ENCODE measurements around the gene HNRNPC. TPM values are rescaled to one million over a fixed set of nuclear protein-coding genes. Genes with fewer than 3 reads are reported as not detected.

The HNRNPC gene
- total RNA-seq, 1 donor from 2014 or later = 1,872 TPM

GRCh38 chr14:21245813-21246212 is 23.4 kb downstream of the HNRNPC start:
- Mint-ChIP-seq H3K4me3 (no peak overlapping the region), H3K36me3 (peaks cover 53% of the 10 kb centered on the region), H3K27me3 (ENCODE audit: insufficient read depth, low read depth) (no peaks in the 10 kb centered on the region), H3K27ac (no peak overlapping the region), H3K9me3 (no peaks in the 10 kb centered on the region), H3K4me1 (peaks cover 5% of the 10 kb centered on the region)
- no peak overlapping the region for H3K4me3 ChIP-seq
- no peaks in the 10 kb centered on the region for H3K27me3 ChIP-seq
- H3K9me3 ChIP-seq (ENCODE audit: low read depth) = no peaks in the 10 kb centered on the region
- H3K27ac ChIP-seq = no peak overlapping the region
- H3K4me2 ChIP-seq = no peak overlapping the region
- TF ChIP-seq EZH2 (IDR thresholded peaks at IDR 0.05) = no peak
- TF ChIP-seq CTCF (IDR thresholded peaks at IDR 0.05) = no peak
- no peak for TF ChIP-seq EZH2phosphoT487 (IDR thresholded peaks at IDR 0.05)
- H3F3A ChIP-seq (ENCODE audit: low read depth) = peaks cover 85% of the 10 kb centered on the region
- peaks cover 100% of the 10 kb centered on the region for H4K20me1 ChIP-seq (ENCODE audit: low read depth)
- no peak overlapping the region for H2AFZ ChIP-seq (replicated peaks)
- H3K36me3 ChIP-seq = peaks cover 37% of the 10 kb centered on the region
- H3K9ac ChIP-seq = no peak overlapping the region
- peaks cover 4% of the 10 kb centered on the region for H3K4me1 ChIP-seq
- DNase-seq (ENCODE audit: low spot score) = no peak
- H3K79me2 ChIP-seq (ENCODE audit: low read depth) = peaks cover 100% of the 10 kb centered on the region

GRCh38 chr14:21244544-21244943 is 24.7 kb downstream of the HNRNPC start:
- H3K36me3 Mint-ChIP-seq = peaks cover 41% of the 10 kb centered on the region
- no peaks in the 10 kb centered on the region for H3K27me3 Mint-ChIP-seq (ENCODE audit: insufficient read depth, low read depth)
- peaks cover 89% of the 10 kb centered on the region for H3F3A ChIP-seq (ENCODE audit: low read depth)
- H3K4me3 ChIP-seq = no peak overlapping the region
- no peaks in the 10 kb centered on the region for H3K27me3 ChIP-seq
- H3K9me3 Mint-ChIP-seq = no peaks in the 10 kb centered on the region
- H3K4me2 ChIP-seq = no peak overlapping the region
- H3K27ac ChIP-seq = no peak overlapping the region
- peaks cover 4% of the 10 kb centered on the region for H3K4me1 ChIP-seq
- no peak for DNase-seq (ENCODE audit: low spot score)
- peaks cover 100% of the 10 kb centered on the region for H3K79me2 ChIP-seq (ENCODE audit: low read depth)
- H3K9ac ChIP-seq = no peak overlapping the region
- H4K20me1 ChIP-seq (ENCODE audit: low read depth) = peaks cover 100% of the 10 kb centered on the region
- H3K36me3 ChIP-seq = peaks cover 25% of the 10 kb centered on the region
- H3K4me3 Mint-ChIP-seq = no peak overlapping the region
- no peaks in the 10 kb centered on the region for H3K9me3 ChIP-seq (ENCODE audit: low read depth)
- H2AFZ ChIP-seq (replicated peaks) = no peak overlapping the region
- H3K27ac Mint-ChIP-seq = no peak overlapping the region
- TF ChIP-seq EZH2phosphoT487 (IDR thresholded peaks at IDR 0.05) (no peak), EZH2 (IDR thresholded peaks at IDR 0.05) (no peak), CTCF (IDR thresholded peaks at IDR 0.05) (no peak)
- peaks cover 5% of the 10 kb centered on the region for H3K4me1 Mint-ChIP-seq

GRCh38 chr14:21241218-21241819 is 27.9 kb downstream of the HNRNPC start:
- DNase-seq (ENCODE audit: low spot score) = no peak
- TF ChIP-seq CTCF (IDR thresholded peaks at IDR 0.05) (peak; percentile 57), EZH2 (IDR thresholded peaks at IDR 0.05) (no peak)
- no peak overlapping the region for H3K4me2 ChIP-seq
- no peak overlapping the region for H3K9ac ChIP-seq
- peaks cover 24% of the 10 kb centered on the region for H3K36me3 ChIP-seq
- no peak overlapping the region for H2AFZ ChIP-seq (replicated peaks)
- peaks cover 28% of the 10 kb centered on the region for H3K36me3 Mint-ChIP-seq
- H3K4me1 Mint-ChIP-seq = peaks cover 5% of the 10 kb centered on the region
- H3F3A ChIP-seq (ENCODE audit: low read depth) = peaks cover 96% of the 10 kb centered on the region
- H3K27ac ChIP-seq = no peak overlapping the region
- H3K4me1 ChIP-seq = peaks cover 17% of the 10 kb centered on the region
- no peak overlapping the region for H3K4me3 Mint-ChIP-seq
- H3K79me2 ChIP-seq (ENCODE audit: low read depth) = peaks cover 100% of the 10 kb centered on the region
- no peak overlapping the region for H3K4me3 ChIP-seq
- H3K27me3 ChIP-seq = no peaks in the 10 kb centered on the region
- H3K27ac Mint-ChIP-seq = no peak overlapping the region
- peaks cover 100% of the 10 kb centered on the region for H4K20me1 ChIP-seq (ENCODE audit: low read depth)
- H3K9me3 Mint-ChIP-seq = no peaks in the 10 kb centered on the region
- H3K27me3 Mint-ChIP-seq (ENCODE audit: insufficient read depth, low read depth) = no peaks in the 10 kb centered on the region
- no peaks in the 10 kb centered on the region for H3K9me3 ChIP-seq (ENCODE audit: low read depth)

All from neural progenitor cell (in vitro differentiated cells).